Neutrophil (primary cell): ENCODE measurements around the gene APOBEC3F.
"Not testable (repeated sequence)": the region's sequence is repeated elsewhere in the genome, so short reads cannot be mapped to it uniquely, and the experiment has no call there.

Experiments used
- H3K27ac ChIP-seq: fragments of 200-600 bp; sonication (generic); 2 replicates; pipeline ENCODE4 v1.5.1; 2016; ENCODE audit warnings: mild to moderate bottlenecking, moderate library complexity
- H3K27me3 ChIP-seq: fragments of 200-600 bp; sonication (generic); 2 replicates; pipeline ENCODE4 v1.6.0; 2016; ENCODE audit warnings: mild to moderate bottlenecking
- H3K36me3 ChIP-seq: fragments of 200-600 bp; sonication (generic); 2 replicates; pipeline ENCODE4 v1.5.1; 2017
- H3K4me1 ChIP-seq, 2 experiments: fragments of 200-600 bp in 1 of 2; sonication (generic) in 1 of 2; 1 replicate in 1 of 2; 2 replicates in 1 of 2; pipeline versions ENCODE4 v1.5.1 to v1.6.1; 2013 to 2016; ENCODE audit warnings: low read depth in 1 of 2, low read length in 1 of 2, mild to moderate bottlenecking in 1 of 2, moderate library complexity in 1 of 2; ENCODE audit not compliant: control insufficient read depth in 1 of 2, insufficient read depth in 1 of 2
- H3K4me3 ChIP-seq, 2 experiments: fragments of 200-600 bp in 1 of 2; sonication (generic) in 1 of 2; 1 replicate in 1 of 2; 2 replicates in 1 of 2; pipeline ENCODE4 v1.5.1; 2013 to 2016; ENCODE audit warnings: low read depth in 1 of 2, low read length in 1 of 2, mild to moderate bottlenecking in 1 of 2, moderate library complexity in 1 of 2
- H3K9me3 ChIP-seq: fragments of 200-600 bp; sonication (generic); 2 replicates; pipeline ENCODE4 v1.5.1; 2016
- TF ChIP-seq, protein P1 (sequence below): fragments of 200-600 bp; sonication (generic); IDR thresholded peaks from 2 replicates; pipeline ENCODE4 v1.5.1; 2016; ENCODE audit warnings: antibody characterized with exemption

The APOBEC3F gene

DNA sequence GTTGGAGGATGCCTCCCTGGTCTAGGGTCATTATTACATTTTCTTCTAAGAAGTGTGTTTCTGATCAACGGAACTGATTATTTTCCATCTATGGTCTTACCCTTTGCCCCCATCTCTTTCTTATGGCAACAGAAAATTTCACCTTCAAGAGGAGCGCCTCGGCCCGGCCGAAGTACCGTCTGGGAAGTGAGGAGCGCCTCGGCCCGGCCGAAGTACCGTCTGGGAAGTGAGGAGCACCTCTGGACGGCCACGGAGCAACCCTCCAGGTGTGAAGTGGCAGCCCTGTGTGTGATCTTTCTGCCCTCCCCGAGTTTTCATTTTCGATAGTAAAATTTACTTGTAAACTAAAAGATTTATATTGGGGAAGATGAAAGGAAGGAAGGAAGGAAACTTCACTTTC, 29.7 kb upstream of the APOBEC3F start:
- Histone ChIP-seq H3K4me1 (peaks cover 13 to 20% of the 10 kb centered on the region in 2 experiments), H3K4me3 (no peak overlapping the region), H3K27me3 (no peaks in the 10 kb centered on the region), H3K9me3 (no peaks in the 10 kb centered on the region), H3K36me3 (no peaks in the 10 kb centered on the region), H3K27ac (no peak overlapping the region)
- TF ChIP-seq, protein P1, sequence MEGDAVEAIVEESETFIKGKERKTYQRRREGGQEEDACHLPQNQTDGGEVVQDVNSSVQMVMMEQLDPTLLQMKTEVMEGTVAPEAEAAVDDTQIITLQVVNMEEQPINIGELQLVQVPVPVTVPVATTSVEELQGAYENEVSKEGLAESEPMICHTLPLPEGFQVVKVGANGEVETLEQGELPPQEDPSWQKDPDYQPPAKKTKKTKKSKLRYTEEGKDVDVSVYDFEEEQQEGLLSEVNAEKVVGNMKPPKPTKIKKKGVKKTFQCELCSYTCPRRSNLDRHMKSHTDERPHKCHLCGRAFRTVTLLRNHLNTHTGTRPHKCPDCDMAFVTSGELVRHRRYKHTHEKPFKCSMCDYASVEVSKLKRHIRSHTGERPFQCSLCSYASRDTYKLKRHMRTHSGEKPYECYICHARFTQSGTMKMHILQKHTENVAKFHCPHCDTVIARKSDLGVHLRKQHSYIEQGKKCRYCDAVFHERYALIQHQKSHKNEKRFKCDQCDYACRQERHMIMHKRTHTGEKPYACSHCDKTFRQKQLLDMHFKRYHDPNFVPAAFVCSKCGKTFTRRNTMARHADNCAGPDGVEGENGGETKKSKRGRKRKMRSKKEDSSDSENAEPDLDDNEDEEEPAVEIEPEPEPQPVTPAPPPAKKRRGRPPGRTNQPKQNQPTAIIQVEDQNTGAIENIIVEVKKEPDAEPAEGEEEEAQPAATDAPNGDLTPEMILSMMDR: no peak

DNA sequence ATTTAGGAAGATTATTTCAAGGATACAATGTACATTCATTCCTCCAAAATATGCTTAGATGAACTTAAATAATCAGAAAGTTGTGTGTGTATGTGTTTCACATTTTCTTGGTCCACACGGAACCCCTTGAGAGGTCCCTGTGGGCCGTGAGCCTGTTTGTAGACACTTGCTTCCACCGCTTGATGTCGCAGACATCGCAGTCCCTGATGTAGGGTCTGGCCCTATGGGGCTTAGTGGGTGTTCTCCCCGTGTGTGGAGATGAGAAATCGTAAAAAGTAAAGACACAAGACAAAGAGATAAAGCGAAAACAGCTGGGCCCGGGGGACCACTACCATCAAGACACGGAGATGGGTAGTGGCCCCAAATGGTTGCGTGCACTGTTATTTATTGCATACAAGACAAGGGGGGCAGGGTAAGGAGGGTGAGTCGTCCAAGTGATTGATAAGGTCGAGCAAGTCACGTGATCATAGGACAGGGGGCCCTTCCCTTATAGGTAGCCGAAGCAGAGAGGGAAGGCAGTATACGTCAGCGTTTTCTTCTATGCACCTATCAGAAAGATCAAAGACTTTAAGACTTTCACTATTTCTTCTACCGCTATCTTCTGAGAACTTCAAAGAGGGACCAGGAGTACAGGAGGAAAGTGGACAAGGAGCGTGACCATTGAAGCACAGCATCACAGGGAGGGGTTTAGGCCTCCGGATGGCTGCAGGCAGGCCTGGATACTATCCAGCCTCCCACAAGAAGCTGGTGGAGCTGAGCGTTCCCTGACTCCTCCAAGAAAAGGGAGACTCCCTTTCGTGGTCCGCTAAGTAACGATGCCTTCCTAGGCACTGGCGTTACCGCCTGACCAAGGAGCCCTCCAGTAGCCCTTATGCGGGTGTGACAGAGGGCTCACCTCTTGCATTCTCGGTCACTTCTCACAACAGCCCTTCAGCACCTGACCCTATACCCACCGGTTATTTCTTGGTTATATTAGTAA, 27.8 kb upstream of the APOBEC3F start:
- Histone ChIP-seq H3K9me3 (no peaks in the 10 kb centered on the region), H3K36me3 (no peaks in the 10 kb centered on the region), H3K4me3 (no peak overlapping the region), H3K27me3 (no peaks in the 10 kb centered on the region), H3K27ac (no peak overlapping the region), H3K4me1 (peaks cover 13 to 20% of the 10 kb centered on the region in 2 experiments)
- TF ChIP-seq, protein P1: no peak

DNA sequence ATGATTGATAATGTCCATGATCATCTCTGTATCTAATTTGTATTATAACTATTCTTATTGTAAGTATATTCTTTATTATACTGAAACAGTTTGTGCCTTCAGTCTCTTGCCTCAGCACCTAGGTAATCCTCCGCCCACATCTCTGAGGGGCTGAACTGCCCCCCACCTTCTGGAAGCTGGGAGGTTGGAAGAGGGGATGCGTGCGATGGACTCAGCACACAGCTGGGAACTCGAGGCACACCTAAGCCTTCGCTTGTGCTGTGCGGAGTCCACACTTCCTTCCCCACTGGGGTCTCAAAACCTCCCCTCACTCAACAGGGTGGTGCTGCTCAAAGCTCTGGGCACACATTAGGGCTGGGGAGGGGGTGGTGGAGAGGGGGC, 27.1 kb upstream of the APOBEC3F start:
- not testable (repeated sequence) for H3K36me3 ChIP-seq, H3K27me3 ChIP-seq, H3K9me3 ChIP-seq
- Histone ChIP-seq H3K4me3 (peak overlapping the region; percentile 46 to 55), H3K4me1 (peaks cover 13 to 20% of the 10 kb centered on the region in 2 experiments), H3K27ac (peak overlapping the region; percentile 79)

DNA sequence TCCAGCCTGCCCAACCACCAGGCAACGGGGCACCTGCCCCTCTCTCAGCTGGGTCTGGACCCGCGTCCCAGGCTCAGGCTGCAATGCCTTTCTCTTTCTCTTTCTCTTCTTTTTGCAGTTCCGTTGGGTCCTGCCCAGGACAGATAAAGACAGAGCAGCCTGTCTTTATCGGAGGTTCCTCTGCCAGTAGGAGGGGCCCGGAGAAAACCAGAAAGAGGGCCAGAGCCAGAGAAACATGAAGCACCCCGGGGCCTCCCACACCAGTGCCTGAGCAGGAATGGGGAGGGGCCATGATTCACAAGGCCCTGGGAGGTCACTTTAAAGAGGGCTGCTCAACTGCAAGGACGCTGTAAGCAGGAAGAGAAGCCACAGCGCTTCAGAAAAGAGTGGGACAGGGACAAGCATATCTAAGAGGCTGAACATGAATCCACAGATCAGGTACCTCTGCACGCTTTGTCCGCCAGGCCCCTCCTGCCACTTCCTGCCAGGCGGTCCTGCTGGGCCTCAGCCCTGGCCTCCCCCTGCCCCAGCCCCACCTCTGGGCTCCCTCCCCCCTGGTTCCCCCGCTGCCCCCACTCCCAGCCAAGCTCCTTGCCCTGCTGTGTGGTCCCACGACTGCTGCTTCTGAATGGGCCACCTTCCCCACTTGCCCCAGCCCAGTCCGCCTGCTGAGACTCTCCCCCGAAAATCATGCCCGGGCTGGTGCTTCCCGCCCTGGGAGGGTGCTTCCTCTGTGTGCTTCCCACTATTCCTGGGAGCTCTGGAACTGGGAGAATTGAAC, 26.5 kb upstream of the APOBEC3F start, which contains the start of gene APOBEC3C:
APOBEC3C (plus strand) TSS at position 316 of the 781 bp plus-strand sequence; CDS start at position 422, 106 bp downstream.
- no peaks in the 10 kb centered on the region for H3K9me3 ChIP-seq
- no peaks in the 10 kb centered on the region for H3K27me3 ChIP-seq
- peak within 1 kb of the TSS; percentile 79 for H3K27ac ChIP-seq
- H3K4me1 ChIP-seq: peaks cover 13 to 20% of the 10 kb centered on the region in 2 experiments
- TF ChIP-seq, protein P1: no peak
- peak within 1 kb of the TSS; percentile 46 to 55 for H3K4me3 ChIP-seq
- H3K36me3 ChIP-seq: no peaks in the 10 kb centered on the region

DNA sequence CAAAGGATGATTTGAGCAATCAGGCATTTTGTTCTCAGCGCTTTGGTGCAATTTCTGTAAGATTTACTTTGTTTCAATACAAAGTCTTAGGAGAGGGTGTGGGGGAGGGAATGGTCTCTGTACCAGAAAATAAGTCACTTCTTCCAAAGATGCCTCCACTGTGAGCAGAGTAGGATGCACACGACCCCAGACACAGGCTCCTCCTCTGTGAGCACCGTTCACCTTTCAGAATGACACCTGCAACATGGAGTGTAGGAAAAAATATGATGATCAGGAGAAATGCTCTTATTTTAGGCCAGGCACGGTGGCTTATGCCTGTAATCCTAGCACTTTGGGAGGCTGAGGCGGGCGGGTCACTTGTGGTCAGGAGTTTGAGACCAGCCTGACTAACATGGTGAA, 25.9 kb upstream of the APOBEC3F start:
- H3K4me3 ChIP-seq: peak overlapping the region; percentile 46 to 55
- not testable (repeated sequence) for H3K9me3 ChIP-seq, H3K36me3 ChIP-seq, H3K27me3 ChIP-seq
- peak overlapping the region; percentile 79 for H3K27ac ChIP-seq
- peaks cover 13 to 20% of the 10 kb centered on the region in 2 experiments for H3K4me1 ChIP-seq

DNA sequence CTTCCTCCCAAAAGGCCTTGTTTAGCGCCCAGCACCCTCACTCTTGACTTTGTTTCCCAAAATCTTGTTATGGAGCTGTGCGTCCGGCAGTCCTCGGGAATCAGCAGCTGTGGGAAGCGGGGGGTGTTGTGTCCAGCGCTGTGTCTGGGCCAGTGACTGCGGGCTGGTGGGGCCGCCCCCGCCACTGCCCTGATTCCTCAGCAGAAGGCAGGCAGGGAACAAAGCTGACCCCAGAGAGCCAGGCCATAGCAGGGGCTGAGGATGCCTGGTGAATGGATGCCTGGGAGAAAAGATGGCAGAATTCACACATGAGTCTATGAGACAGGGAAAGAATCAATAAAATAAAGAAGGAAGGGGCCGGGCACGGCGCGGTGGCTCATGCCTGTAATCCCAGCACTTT, 24.1 kb upstream of the APOBEC3F start:
- Histone ChIP-seq H3K4me1 (peaks cover 24 to 32% of the 10 kb centered on the region in 2 experiments), H3K27me3 (no peaks in the 10 kb centered on the region), H3K27ac (no peak overlapping the region), H3K36me3 (no peaks in the 10 kb centered on the region), H3K9me3 (no peaks in the 10 kb centered on the region), H3K4me3 (no peak overlapping the region)
- TF ChIP-seq, protein P1: no peak
